Heart right ventricle (tissue), 16 donors: ENCODE measurements around the gene BMP5. TPM values are rescaled to one million over a fixed set of nuclear protein-coding genes. Genes with fewer than 3 reads are reported as not detected.

Source experiments
- ATAC-seq, 8 donors: fragments of 200-7000 bp; cut with Tn5 transposase; one replicate each; pipeline ENCODE4 v1.9.1; 2020; ENCODE audit warnings: mild to moderate bottlenecking in 8 of 8, moderate library complexity in 8 of 8, moderate number of reproducible peaks in 1 of 8
- DNase-seq, 2 donors: peaks; one replicate each; pipeline ENCODE4 v3.0.0-alpha.2; 2020
- H3K27ac ChIP-seq, 10 donors: fragments of 200-600 bp; sonication (generic) in 2 of 10; one replicate each; pipeline versions ENCODE4 v1.5.0 to v1.8.0; 2020 to 2022; ENCODE audit warnings: mild to moderate bottlenecking in 3 of 10
- H3K27me3 ChIP-seq, 7 donors: fragments of 200-600 bp; one replicate each; pipeline ENCODE4 v1.8.0; 2021 to 2022; ENCODE audit warnings: mild to moderate bottlenecking in 2 of 7
- H3K36me3 ChIP-seq, 9 donors: fragments of 200-600 bp; sonication (generic) in 1 of 9; one replicate each; pipeline versions ENCODE4 v1.5.0 to v1.8.0; 2020 to 2022; ENCODE audit warnings: mild to moderate bottlenecking in 2 of 9
- H3K4me1 ChIP-seq, 9 donors: fragments of 200-600 bp; sonication (generic) in 1 of 9; one replicate each; pipeline versions ENCODE4 v1.5.0 to v1.8.0; 2020 to 2022; ENCODE audit warnings: mild to moderate bottlenecking in 4 of 9
- H3K4me3 ChIP-seq, 10 donors: fragments of 200-600 bp; sonication (generic) in 2 of 10; one replicate each; pipeline versions ENCODE4 v1.5.0 to v1.8.0; 2020 to 2022; ENCODE audit warnings: mild to moderate bottlenecking in 7 of 10, moderate library complexity in 2 of 10
- H3K9me3 ChIP-seq, 11 donors: fragments of 200-600 bp in 10 of 11; sonication (generic) in 2 of 11; one replicate each; pipeline versions ENCODE4 v1.5.0 to v1.8.0; 2013 to 2022; ENCODE audit warnings: mild to moderate bottlenecking in 2 of 11, control low read depth in 1 of 11, moderate library complexity in 1 of 11
- WGBS, 2 donors: extraction: QIAGEN DNeasy Blood & Tissue Kit; methylation state at CpG; one replicate each; pipeline ENCODE4 v1.1.7; 2013; ENCODE audit warnings: inconsistent platforms in 1 of 2; 5-methylcytosine and 5-hydroxymethylcytosine counted together
- intact Hi-C, 10 donors: fragments of 100-400 bp; cut with DNase I; formaldehyde crosslinking; loops; one replicate each; pipeline versions ENCODE4 v1.11.1 to v1.14.2; 2022
- polyA plus RNA-seq, 2 donors: library from polyadenylated mRNA; stranded (reverse); fragments of 200-250 nt; gene quantifications; one replicate each; pipeline ENCODE4 v1.2.3, GENCODE V29; 2013
- total RNA-seq, 10 donors: library from RNA; stranded (reverse); fragmentation: NEBNext Ultra II Directional in 3 of 10; extraction: Animal tissue kit (Norgen Biotek cat#: 25700) in 3 of 10; gene quantifications; one replicate each; pipeline versions ENCODE4 v1.2.1 to v1.2.4, GENCODE V29; 2021 to 2023
- TF ChIP-seq, protein P1 (sequence below), 9 donors: fragments of 200-600 bp; sonication (generic) in 2 of 9; IDR thresholded peaks; one replicate each; pipeline versions ENCODE4 v1.5.0 to v1.8.0; 2021 to 2022; ENCODE audit warnings: antibody characterized with exemption in 9 of 9, mild to moderate bottlenecking in 5 of 9, moderate library complexity in 1 of 9
- donor health status: Arrhythmogenic right ventricular cardiomyopathy.
- donor health status: ischemic (EF 13 %, LVEDD 7.1; RV severe dilation, severe dysfunction).
- donor health status: healthy with polysubstance abuse.
- donor health status: DM: no; HTN: yes; CAD: no.
- donor health status: DM: no; HTN: no; CAD: no.
- donor health status: ischemic (EF 25% LVEDD 6.9; RV normal size, moderate dysfunction).
- donor health status: ischemic (EF 25% LVEDD 5.7; RV mildly dilated, moderate dysfunction).
- donor health status: healthy.
- donor health status: DM: yes; HTN: yes; CAD: no.
- donor health status: Ischemic cardiomyopathy.
- donor health status: ischemic (EF 35%, LVEDD 5.7; RV mildly dilated, moderate dysfunction).
- donor health status: nonischemic (EF 11% LVEDD 7.7; RV severe dilation, severe dysfunction).
- donor health status: DM: yes; HTN: yes; CAD: no.
- donor health status: PGD.
- donor health status: ischemic (EF 29% LVEDD 5.4; RV normal size, mild dysfunction).
- donor health status: nonischemic (EF 23%, LVEDD 6.1; RV moderate dilation, normal function).

BMP5 gene
- total and polyA plus RNA-seq, 12 donors: 0.60 to 3.8 (median 1.8) TPM

DNA sequence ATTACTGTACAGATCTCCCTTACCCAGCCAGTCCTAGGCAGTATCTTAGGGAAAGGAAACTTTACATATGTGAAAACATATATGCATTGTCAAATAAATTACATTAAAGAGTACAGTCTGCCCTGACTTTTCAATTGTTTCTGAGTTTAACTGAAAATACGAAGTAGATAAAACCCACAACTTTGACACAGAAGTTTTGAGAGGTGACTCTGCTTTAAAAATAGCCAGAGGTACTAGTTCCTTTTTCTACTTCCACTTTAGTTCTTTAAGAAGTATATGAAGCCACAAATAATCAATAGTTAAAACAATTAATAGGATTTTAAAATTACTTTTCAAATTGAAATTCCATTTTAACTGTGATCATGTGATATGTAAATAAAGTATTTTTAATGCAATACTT lies 62.9 kb downstream of the BMP5 start:
- TF ChIP-seq, protein P1, sequence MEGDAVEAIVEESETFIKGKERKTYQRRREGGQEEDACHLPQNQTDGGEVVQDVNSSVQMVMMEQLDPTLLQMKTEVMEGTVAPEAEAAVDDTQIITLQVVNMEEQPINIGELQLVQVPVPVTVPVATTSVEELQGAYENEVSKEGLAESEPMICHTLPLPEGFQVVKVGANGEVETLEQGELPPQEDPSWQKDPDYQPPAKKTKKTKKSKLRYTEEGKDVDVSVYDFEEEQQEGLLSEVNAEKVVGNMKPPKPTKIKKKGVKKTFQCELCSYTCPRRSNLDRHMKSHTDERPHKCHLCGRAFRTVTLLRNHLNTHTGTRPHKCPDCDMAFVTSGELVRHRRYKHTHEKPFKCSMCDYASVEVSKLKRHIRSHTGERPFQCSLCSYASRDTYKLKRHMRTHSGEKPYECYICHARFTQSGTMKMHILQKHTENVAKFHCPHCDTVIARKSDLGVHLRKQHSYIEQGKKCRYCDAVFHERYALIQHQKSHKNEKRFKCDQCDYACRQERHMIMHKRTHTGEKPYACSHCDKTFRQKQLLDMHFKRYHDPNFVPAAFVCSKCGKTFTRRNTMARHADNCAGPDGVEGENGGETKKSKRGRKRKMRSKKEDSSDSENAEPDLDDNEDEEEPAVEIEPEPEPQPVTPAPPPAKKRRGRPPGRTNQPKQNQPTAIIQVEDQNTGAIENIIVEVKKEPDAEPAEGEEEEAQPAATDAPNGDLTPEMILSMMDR (IDR thresholded peaks at IDR 0.05): no peak
- Histone ChIP-seq H3K27ac (no peak overlapping the region), H3K27me3 (no peaks in the 10 kb centered on the region), H3K36me3 (no peaks in the 10 kb centered on the region), H3K9me3 (peaks cover 0 to 4% (median 0%) of the 10 kb centered on the region in 11 donors), H3K4me1 (no peaks in the 10 kb centered on the region), H3K4me3 (no peak overlapping the region)
- DNase-seq (no peak), ATAC-seq (no peak)
- WGBS, 2 donors: 35 to 48% methylated on average over 1 of the region's 1 CpG
- intact Hi-C loops: no loop called here

DNA sequence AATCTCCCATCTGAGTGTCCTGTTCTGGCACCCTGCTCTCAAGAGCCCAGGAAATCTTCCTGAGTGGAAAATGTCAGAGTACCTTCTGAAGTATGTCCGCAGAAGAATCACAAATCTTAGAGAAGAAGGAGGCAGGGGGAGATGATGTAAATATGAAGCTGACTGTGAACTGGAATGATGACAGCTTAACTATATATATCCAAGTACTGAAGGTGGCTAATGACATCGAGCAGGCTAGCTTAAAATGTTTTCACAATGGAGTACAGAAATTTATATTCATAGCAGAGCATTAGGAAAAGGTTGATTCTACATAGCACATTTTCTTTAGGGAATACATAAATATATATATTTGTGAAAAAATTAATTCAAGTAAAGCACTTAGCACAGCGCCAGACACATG lies 64.3 kb downstream of the BMP5 start:
- peaks cover 0 to 9% (median 0%) of the 10 kb centered on the region in 11 donors for H3K9me3 ChIP-seq
- WGBS, 2 donors: 49 to 55% methylated on average over 3 of the region's 3 CpGs
- intact Hi-C loops: no loop called here

DNA sequence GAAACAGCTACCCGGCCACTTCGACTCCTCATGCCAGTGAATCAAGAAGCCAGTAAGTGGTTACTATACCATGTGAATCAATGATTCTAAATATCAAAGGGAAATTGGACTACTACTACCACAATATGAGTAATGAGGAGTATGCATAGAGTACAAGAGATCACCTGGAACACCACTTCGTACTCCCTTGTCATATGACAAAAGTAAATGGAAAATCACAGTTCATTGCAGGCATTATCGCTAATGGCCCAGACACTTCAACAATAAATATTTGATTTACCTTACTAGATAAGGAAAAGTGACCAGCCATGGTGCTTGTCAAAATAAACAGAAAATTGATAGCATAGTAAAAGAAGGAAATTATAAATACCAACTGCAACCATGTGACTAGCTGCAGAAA lies 73.1 kb downstream of the BMP5 start:
- Histone ChIP-seq H3K36me3 (no peaks in the 10 kb centered on the region), H3K4me1 (no peaks in the 10 kb centered on the region), H3K4me3 (no peak overlapping the region), H3K27me3 (no peaks in the 10 kb centered on the region), H3K27ac (no peak overlapping the region), H3K9me3 (peaks cover 0 to 16% (median 0%) of the 10 kb centered on the region in 11 donors)
- intact Hi-C loops: no loop called here
- 93 to 95% methylated on average over 4 of the region's 4 CpGs for WGBS, 2 donors
- TF ChIP-seq, protein P1 (IDR thresholded peaks at IDR 0.05): no peak
- ATAC-seq (no peak), DNase-seq (no peak)

More for the DNA sequence above, 64.3 kb downstream of the BMP5 start:
- TF ChIP-seq, protein P1 (IDR thresholded peaks at IDR 0.05): no peak
- no peak for DNase-seq
- no peaks in the 10 kb centered on the region for H3K4me1 ChIP-seq
- no peak for ATAC-seq
- H3K4me3 ChIP-seq: no peak overlapping the region
- no peaks in the 10 kb centered on the region for H3K27me3 ChIP-seq
- H3K27ac ChIP-seq: no peak overlapping the region
- H3K36me3 ChIP-seq: no peaks in the 10 kb centered on the region

DNA sequence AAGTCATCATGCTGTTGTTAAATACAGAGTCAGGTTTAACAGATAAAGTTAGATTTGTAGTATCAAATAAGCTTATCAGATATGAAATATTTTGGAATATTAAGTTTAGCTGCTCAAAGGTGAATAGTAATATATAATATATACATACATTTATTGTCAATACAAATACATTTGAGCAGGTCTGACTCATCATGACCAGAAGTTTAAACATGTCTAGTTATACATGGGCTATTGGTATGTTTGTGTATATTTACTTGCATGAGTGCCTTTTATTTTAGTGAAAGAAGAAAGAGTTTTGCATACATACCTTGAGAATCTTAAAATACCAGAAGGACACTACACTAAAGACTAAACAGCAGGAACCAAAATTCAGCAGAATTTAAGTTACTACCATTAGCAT lies 76.8 kb downstream of the BMP5 start:
- ATAC-seq (no peak), DNase-seq (no peak)
- Histone ChIP-seq H3K27me3 (no peaks in the 10 kb centered on the region), H3K36me3 (no peaks in the 10 kb centered on the region), H3K4me3 (no peak overlapping the region), H3K27ac (no peak overlapping the region), H3K4me1 (no peaks in the 10 kb centered on the region), H3K9me3 (peaks cover 0 to 5% (median 0%) of the 10 kb centered on the region in 11 donors)
- intact Hi-C loops: no loop called here
- TF ChIP-seq, protein P1 (IDR thresholded peaks at IDR 0.05): no peak
